CD4-positive, alpha-beta memory T cell (primary cell): ENCODE data around the gene PCDHGA9. TPM values are rescaled to one million over a fixed set of nuclear protein-coding genes. Genes with fewer than 3 reads are reported as not detected.

Experiments used
- CTCF ChIA-PET: fragments of 350-600 bp; sonication (Branson Sonifier 250); formaldehyde crosslinking; loops from one replicate; lab custom pipeline; 2021; ENCODE audit warnings: inconsistent platforms; ENCODE audit not compliant: partially characterized antibody; lab: Charles Lee
- POLR2A ChIA-PET: fragments of 350-600 bp; sonication (Branson Sonifier 250); formaldehyde crosslinking; loops from one replicate; lab custom pipeline; 2021; ENCODE audit not compliant: partially characterized antibody; lab: Charles Lee
- DNase-seq, 5 donors: peaks; one replicate each; pipeline versions ENCODE4 v3.0.0 to v3.0.0-alpha.2; 2020 to 2022; ENCODE audit warnings: mixed read lengths in 1 of 5
- H3K27ac ChIP-seq: one replicate; pipeline ENCODE4 v1.7.0; 2013; ENCODE audit warnings: low read depth, low read length
- H3K27me3 ChIP-seq: 2 replicates; pipeline ENCODE4 v1.7.0; 2013; ENCODE audit warnings: mild to moderate bottlenecking, low read length, moderate library complexity; ENCODE audit not compliant: insufficient read depth
- H3K36me3 ChIP-seq: 2 replicates; pipeline ENCODE4 v1.7.0; 2013; ENCODE audit warnings: mild to moderate bottlenecking, low read length, moderate library complexity; ENCODE audit not compliant: insufficient read depth
- H3K4me1 ChIP-seq: 2 replicates; pipeline ENCODE4 v1.7.0; 2013; ENCODE audit warnings: mild to moderate bottlenecking, low read length, moderate library complexity; ENCODE audit not compliant: insufficient read depth
- H3K4me3 ChIP-seq, 2 donors: one replicate each; pipeline ENCODE4 v1.7.0; 2013; ENCODE audit warnings: low read length in 2 of 2, mild to moderate bottlenecking in 1 of 2
- H3K9me3 ChIP-seq, 2 donors: one replicate each; pipeline ENCODE4 v1.7.0; 2013; ENCODE audit warnings: low read length in 2 of 2, control low read depth in 1 of 2; ENCODE audit not compliant: control insufficient read depth in 1 of 2
- H3K27ac Mint-ChIP-seq, 7 donors: one replicate each; pipeline ENCODE4 v1.8.0; 2020 to 2021; ENCODE audit warnings: mixed read lengths in 7 of 7, mild to moderate bottlenecking in 6 of 7, inconsistent platforms in 3 of 7, moderate library complexity in 3 of 7
- H3K27me3 Mint-ChIP-seq, 2 donors: one replicate each; pipeline ENCODE4 v1.8.0; 2020 to 2021; ENCODE audit warnings: mixed read lengths in 2 of 2
- H3K36me3 Mint-ChIP-seq, 2 donors: one replicate each; pipeline ENCODE4 v1.8.0; 2020 to 2021; ENCODE audit warnings: mixed read lengths in 2 of 2, inconsistent platforms in 1 of 2, mild to moderate bottlenecking in 1 of 2
- H3K4me1 Mint-ChIP-seq, 4 donors: one replicate each; pipeline ENCODE4 v1.8.0; 2020 to 2021; ENCODE audit warnings: mixed read lengths in 4 of 4, mild to moderate bottlenecking in 1 of 4
- H3K4me3 Mint-ChIP-seq, 8 donors: one replicate each; pipeline ENCODE4 v1.8.0; 2020 to 2021; ENCODE audit warnings: mixed read lengths in 8 of 8, mild to moderate bottlenecking in 7 of 8, moderate library complexity in 6 of 8, inconsistent platforms in 3 of 8
- H3K9me3 Mint-ChIP-seq, 8 donors: one replicate each; pipeline ENCODE4 v1.8.0; 2020 to 2021; ENCODE audit warnings: mixed read lengths in 8 of 8, mild to moderate bottlenecking in 5 of 8, inconsistent platforms in 3 of 8, moderate library complexity in 1 of 8
- intact Hi-C: fragments of 100-400 bp; cut with micrococcal nuclease; formaldehyde crosslinking; loops from one replicate; pipeline ENCODE4 v1.15.1; 2023
- polyA plus RNA-seq, 2 donors: library from polyadenylated mRNA; unstranded; fragments of 300-500 nt; fragmentation: Illumina TruSeq; gene quantifications; one replicate each; pipeline ENCODE4 v1.2.3, GENCODE V29; 2021
- total RNA-seq, 2 experiments: library from RNA; stranded (reverse); gene quantifications; one replicate each; pipeline ENCODE4 v1.2.3, GENCODE V29; 2021

Gene PCDHGA9
- total and polyA plus RNA-seq, 4 experiments from 2014 or later: 0.09 to 0.25 (median 0.17) TPM; not detected in 1

- no peak overlapping the region for H3K4me3 Mint-ChIP-seq
- Histone ChIP-seq H3K36me3 (no peaks in the 10 kb centered on the region), H3K27me3 (peaks cover 11% of the 10 kb centered on the region), H3K9me3 (no peaks in the 10 kb centered on the region), H3K4me1 (no peaks in the 10 kb centered on the region), H3K27ac (no peak overlapping the region), H3K4me3 (no peak overlapping the region)
- ChIA-PET CTCF (interaction anchor here (1.1 kb wide), 1 partner anchor 76 kb away, joined by 5 read pairs; no protein-coding TSS in a partner anchor), POLR2A (no interaction called here)
- DNase-seq: no peak
- H3K36me3 Mint-ChIP-seq: peaks cover 1 to 3% of the 10 kb centered on the region in 2 donors
- no peak overlapping the region for H3K27ac Mint-ChIP-seq
- peaks cover 0 to 41% (median 23%) of the 10 kb centered on the region in 8 donors for H3K9me3 Mint-ChIP-seq
- peaks cover 0 to under 1% (median 0%) of the 10 kb centered on the region in 4 donors for H3K4me1 Mint-ChIP-seq
- intact Hi-C loops: no loop called here
- H3K27me3 Mint-ChIP-seq: peaks cover 23 to 28% of the 10 kb centered on the region in 2 donors
Measured at GRCh38 chr5:141437221-141437620, 34.6 kb downstream of the PCDHGA9 start.

- intact Hi-C loops: no loop called here
- H3K4me3 ChIP-seq: no peak overlapping the region
- H3K9me3 Mint-ChIP-seq: peaks cover 0 to 24% (median 8%) of the 10 kb centered on the region in 8 donors
- POLR2A ChIA-PET: no interaction called here
- no peaks in the 10 kb centered on the region for H3K9me3 ChIP-seq
- CTCF ChIA-PET: interaction anchor here (1.5 kb wide), 1 partner anchor 10 kb away, joined by 4 read pairs; the partner anchor contains the start of gene PCDHGA12
- no peak overlapping the region for H3K27ac ChIP-seq
- H3K36me3 Mint-ChIP-seq: peaks cover 0 to 4% of the 10 kb centered on the region in 2 donors
- H3K27me3 Mint-ChIP-seq: peaks cover 15 to 24% of the 10 kb centered on the region in 2 donors
- no peak for DNase-seq
- H3K36me3 ChIP-seq: no peaks in the 10 kb centered on the region
- H3K4me3 Mint-ChIP-seq: no peak overlapping the region
- no peak overlapping the region for H3K27ac Mint-ChIP-seq
- no peaks in the 10 kb centered on the region for H3K4me1 ChIP-seq
- H3K27me3 ChIP-seq: peaks cover 7% of the 10 kb centered on the region
- H3K4me1 Mint-ChIP-seq: no peaks in the 10 kb centered on the region
Measured at GRCh38 chr5:141439411-141440141, 37.0 kb downstream of the PCDHGA9 start.

- H3K36me3 ChIP-seq: no peaks in the 10 kb centered on the region
- CTCF ChIA-PET: interaction anchor here (1.5 kb wide), 1 partner anchor 10 kb away, joined by 4 read pairs; the partner anchor contains the start of gene PCDHGA12
- peaks cover 0 to 20% (median 7%) of the 10 kb centered on the region in 8 donors for H3K9me3 Mint-ChIP-seq
- H3K27me3 ChIP-seq: peaks cover 7% of the 10 kb centered on the region
- DNase-seq: no peak
- intact Hi-C loops: no loop called here
- H3K27ac Mint-ChIP-seq: no peak overlapping the region
- no peaks in the 10 kb centered on the region for H3K9me3 ChIP-seq
- POLR2A ChIA-PET: no interaction called here
- H3K36me3 Mint-ChIP-seq: peaks cover 0 to 4% of the 10 kb centered on the region in 2 donors
- no peak overlapping the region for H3K27ac ChIP-seq
- H3K27me3 Mint-ChIP-seq: peaks cover 14 to 25% of the 10 kb centered on the region in 2 donors
- H3K4me3 Mint-ChIP-seq: no peak overlapping the region
- H3K4me1 ChIP-seq: no peaks in the 10 kb centered on the region
- no peaks in the 10 kb centered on the region for H3K4me1 Mint-ChIP-seq
- no peak overlapping the region for H3K4me3 ChIP-seq
Measured at GRCh38 chr5:141440341-141440740, 37.8 kb downstream of the PCDHGA9 start.

GRCh38 chr5:141441571-141442170, 39.1 kb downstream of the PCDHGA9 start:
- Mint-ChIP-seq H3K4me3 (no peak overlapping the region), H3K27ac (no peak overlapping the region), H3K9me3 (peaks cover 0 to 18% (median 7%) of the 10 kb centered on the region in 8 donors), H3K36me3 (peaks cover 0 to 4% of the 10 kb centered on the region in 2 donors), H3K4me1 (no peaks in the 10 kb centered on the region), H3K27me3 (peaks cover 12 to 28% of the 10 kb centered on the region in 2 donors)
- CTCF ChIA-PET: no interaction called here
- no peaks in the 10 kb centered on the region for H3K4me1 ChIP-seq
- intact Hi-C loops: no loop called here
- DNase-seq: no peak
- H3K27me3 ChIP-seq: peaks cover 7% of the 10 kb centered on the region
- no peak overlapping the region for H3K4me3 ChIP-seq
- H3K9me3 ChIP-seq: no peaks in the 10 kb centered on the region
- POLR2A ChIA-PET: no interaction called here
- H3K36me3 ChIP-seq: no peaks in the 10 kb centered on the region
- no peak overlapping the region for H3K27ac ChIP-seq

Other genes starting within 250 kb of the PCDHGA9 start
Only the 30 nearest of the 37 such genes appear.
- under 1 TPM; 0.44 TPM for gene PCDHB9, start 215.6 kb upstream of the PCDHGA9 start, total RNA-seq
- under 1 TPM in 1 of 2 donors, not detected in 1; 0.62 TPM for gene PCDHB9, start 215.6 kb upstream of the PCDHGA9 start, polyA plus RNA-seq
- under 1 TPM in 1 of 2 experiments, not detected in 1; 0.15 TPM for gene PCDHB10, start 210.4 kb upstream of the PCDHGA9 start, total RNA-seq
- not detected for gene PCDHB10, start 210.4 kb upstream of the PCDHGA9 start, polyA plus RNA-seq
- not detected for gene PCDHB11, start 203.2 kb upstream of the PCDHGA9 start, total RNA-seq
- gene PCDHB11, start 203.2 kb upstream of the PCDHGA9 start, polyA plus RNA-seq: not detected
- gene PCDHB12, start 194.1 kb upstream of the PCDHGA9 start, total RNA-seq: not detected
- not detected for gene PCDHB12, start 194.1 kb upstream of the PCDHGA9 start, polyA plus RNA-seq
- gene PCDHB13, start 188.9 kb upstream of the PCDHGA9 start, total RNA-seq: under 1 TPM; 0.09 to 0.11 TPM
- gene PCDHB13, start 188.9 kb upstream of the PCDHGA9 start, polyA plus RNA-seq: not detected
- under 1 TPM; 0.14 to 0.15 TPM for gene PCDHB14, start 179.4 kb upstream of the PCDHGA9 start, total RNA-seq
- not detected for gene PCDHB14, start 179.4 kb upstream of the PCDHGA9 start, polyA plus RNA-seq
- gene PCDHB15, start 157.4 kb upstream of the PCDHGA9 start, total RNA-seq: under 1 TPM; 0.17 to 0.53 TPM
- not detected for gene PCDHB15, start 157.4 kb upstream of the PCDHGA9 start, polyA plus RNA-seq
- gene SLC25A2, start 98.7 kb upstream of the PCDHGA9 start, total RNA-seq: under 1 TPM; 0.38 to 0.91 TPM
- gene SLC25A2, start 98.7 kb upstream of the PCDHGA9 start, polyA plus RNA-seq: not detected
- gene TAF7, start 82.0 kb upstream of the PCDHGA9 start, total RNA-seq: 100 to 1,000 TPM; 109 to 119 TPM
- gene TAF7, start 82.0 kb upstream of the PCDHGA9 start, polyA plus RNA-seq: 100 to 1,000 TPM; 165 to 216 TPM
- gene PCDHGA1, start 72.3 kb upstream of the PCDHGA9 start, total RNA-seq: under 1 TPM; 0.58 to 0.78 TPM
- gene PCDHGA1, start 72.3 kb upstream of the PCDHGA9 start, polyA plus RNA-seq: not detected
- under 1 TPM; 0.19 to 0.23 TPM for gene PCDHGA2, start 64.0 kb upstream of the PCDHGA9 start, total RNA-seq
- not detected for gene PCDHGA2, start 64.0 kb upstream of the PCDHGA9 start, polyA plus RNA-seq
- gene PCDHGA3, start 58.9 kb upstream of the PCDHGA9 start, total RNA-seq: under 1 TPM; 0.17 to 0.26 TPM
- under 1 TPM in 1 of 2 donors, not detected in 1; 0.23 TPM for gene PCDHGA3, start 58.9 kb upstream of the PCDHGA9 start, polyA plus RNA-seq
- under 1 TPM; 0.17 to 0.26 TPM for gene PCDHGB1, start 52.7 kb upstream of the PCDHGA9 start, total RNA-seq
- gene PCDHGB1, start 52.7 kb upstream of the PCDHGA9 start, polyA plus RNA-seq: not detected
- gene PCDHGA4, start 47.8 kb upstream of the PCDHGA9 start, total RNA-seq: under 1 TPM in 1 of 2 experiments, not detected in 1; 0.47 TPM
- gene PCDHGA4, start 47.8 kb upstream of the PCDHGA9 start, polyA plus RNA-seq: not detected
- gene PCDHGB2, start 42.8 kb upstream of the PCDHGA9 start, total RNA-seq: under 1 TPM; 0.55 to 0.64 TPM
- gene PCDHGB2, start 42.8 kb upstream of the PCDHGA9 start, polyA plus RNA-seq: not detected
- under 1 TPM; 0.28 to 0.44 TPM for gene PCDHGA5, start 38.6 kb upstream of the PCDHGA9 start, total RNA-seq
- not detected for gene PCDHGA5, start 38.6 kb upstream of the PCDHGA9 start, polyA plus RNA-seq
- under 1 TPM; 0.50 to 0.76 TPM for gene PCDHGB3, start 32.5 kb upstream of the PCDHGA9 start, total RNA-seq
- not detected for gene PCDHGB3, start 32.5 kb upstream of the PCDHGA9 start, polyA plus RNA-seq
- under 1 TPM; 0.50 to 0.76 TPM for gene PCDHGA6, start 28.9 kb upstream of the PCDHGA9 start, total RNA-seq
- gene PCDHGA6, start 28.9 kb upstream of the PCDHGA9 start, polyA plus RNA-seq: under 1 TPM in 1 of 2 donors, not detected in 1; 0.03 TPM
- gene PCDHGA7, start 20.0 kb upstream of the PCDHGA9 start, total RNA-seq: under 1 TPM; 0.26 to 0.44 TPM
- not detected for gene PCDHGA7, start 20.0 kb upstream of the PCDHGA9 start, polyA plus RNA-seq
- gene PCDHGB4, start 15.1 kb upstream of the PCDHGA9 start, total RNA-seq: under 1 TPM; 0.19 to 0.23 TPM
- under 1 TPM in 1 of 2 donors, not detected in 1; 0.13 TPM for gene PCDHGB4, start 15.1 kb upstream of the PCDHGA9 start, polyA plus RNA-seq
- gene PCDHGA8, start 10.1 kb upstream of the PCDHGA9 start, total RNA-seq: under 1 TPM in 1 of 2 experiments, not detected in 1; 0.17 TPM
- gene PCDHGA8, start 10.1 kb upstream of the PCDHGA9 start, polyA plus RNA-seq: not detected
- gene PCDHGB5, start 4.8 kb upstream of the PCDHGA9 start, total RNA-seq: under 1 TPM; 0.42 to 0.49 TPM
- under 1 TPM in 1 of 2 donors, not detected in 1; 0.39 TPM for gene PCDHGB5, start 4.8 kb upstream of the PCDHGA9 start, polyA plus RNA-seq
- under 1 TPM; 0.22 to 0.26 TPM for gene PCDHGB6, start 5.2 kb downstream of the PCDHGA9 start, total RNA-seq
- gene PCDHGB6, start 5.2 kb downstream of the PCDHGA9 start, polyA plus RNA-seq: under 1 TPM in 1 of 2 donors, not detected in 1; 0.11 TPM
- under 1 TPM; 0.25 to 0.35 TPM for gene PCDHGA10, start 10.2 kb downstream of the PCDHGA9 start, total RNA-seq
- gene PCDHGA10, start 10.2 kb downstream of the PCDHGA9 start, polyA plus RNA-seq: not detected
- gene PCDHGB7, start 14.9 kb downstream of the PCDHGA9 start, total RNA-seq: under 1 TPM; 0.32 to 0.33 TPM
- gene PCDHGB7, start 14.9 kb downstream of the PCDHGA9 start, polyA plus RNA-seq: under 1 TPM in 1 of 2 donors, not detected in 1; 0.03 TPM
- under 1 TPM; 0.20 to 0.36 TPM for gene PCDHGA11, start 18.3 kb downstream of the PCDHGA9 start, total RNA-seq
- not detected for gene PCDHGA11, start 18.3 kb downstream of the PCDHGA9 start, polyA plus RNA-seq
- under 1 TPM; 0.11 to 0.17 TPM for gene PCDHGA12, start 27.7 kb downstream of the PCDHGA9 start, total RNA-seq
- gene PCDHGA12, start 27.7 kb downstream of the PCDHGA9 start, polyA plus RNA-seq: not detected
- gene PCDHGC3, start 73.2 kb downstream of the PCDHGA9 start, total RNA-seq: under 1 TPM in 1 of 2 experiments, not detected in 1; 0.17 TPM
- under 1 TPM in 1 of 2 donors, not detected in 1; 0.14 TPM for gene PCDHGC3, start 73.2 kb downstream of the PCDHGA9 start, polyA plus RNA-seq
- gene PCDHGC4, start 82.3 kb downstream of the PCDHGA9 start, total RNA-seq: not detected
- gene PCDHGC4, start 82.3 kb downstream of the PCDHGA9 start, polyA plus RNA-seq: under 1 TPM in 1 of 2 donors, not detected in 1; 0.11 TPM
- not detected for gene PCDHGC5, start 86.3 kb downstream of the PCDHGA9 start, total RNA-seq
- gene PCDHGC5, start 86.3 kb downstream of the PCDHGA9 start, polyA plus RNA-seq: not detected